Body of pancreas (tissue), 4 donors: ENCODE data around the gene PPP2R3B.

ENCODE experiments used
- POLR2A ChIP-seq, 3 donors: fragments of 450-650 bp; IDR thresholded peaks; one replicate each; pipeline ENCODE4 v1.6.1; 2016; ENCODE audit warnings: antibody characterized with exemption in 3 of 3, mild to moderate bottlenecking in 2 of 3
- TF ChIP-seq, protein P1 (sequence below), 7 experiments: fragments of 450-650 bp in 4 of 7; fragments of 200-600 bp in 3 of 7; sonication (generic) in 3 of 7; IDR thresholded peaks; one replicate each; pipeline ENCODE4 v1.5.1; 2016 to 2019; ENCODE audit warnings: antibody characterized with exemption in 7 of 7

GRCh38 chrX:394830-395229 is 8.1 kb upstream of the PPP2R3B start:
- TF ChIP-seq, protein P1, sequence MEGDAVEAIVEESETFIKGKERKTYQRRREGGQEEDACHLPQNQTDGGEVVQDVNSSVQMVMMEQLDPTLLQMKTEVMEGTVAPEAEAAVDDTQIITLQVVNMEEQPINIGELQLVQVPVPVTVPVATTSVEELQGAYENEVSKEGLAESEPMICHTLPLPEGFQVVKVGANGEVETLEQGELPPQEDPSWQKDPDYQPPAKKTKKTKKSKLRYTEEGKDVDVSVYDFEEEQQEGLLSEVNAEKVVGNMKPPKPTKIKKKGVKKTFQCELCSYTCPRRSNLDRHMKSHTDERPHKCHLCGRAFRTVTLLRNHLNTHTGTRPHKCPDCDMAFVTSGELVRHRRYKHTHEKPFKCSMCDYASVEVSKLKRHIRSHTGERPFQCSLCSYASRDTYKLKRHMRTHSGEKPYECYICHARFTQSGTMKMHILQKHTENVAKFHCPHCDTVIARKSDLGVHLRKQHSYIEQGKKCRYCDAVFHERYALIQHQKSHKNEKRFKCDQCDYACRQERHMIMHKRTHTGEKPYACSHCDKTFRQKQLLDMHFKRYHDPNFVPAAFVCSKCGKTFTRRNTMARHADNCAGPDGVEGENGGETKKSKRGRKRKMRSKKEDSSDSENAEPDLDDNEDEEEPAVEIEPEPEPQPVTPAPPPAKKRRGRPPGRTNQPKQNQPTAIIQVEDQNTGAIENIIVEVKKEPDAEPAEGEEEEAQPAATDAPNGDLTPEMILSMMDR (IDR thresholded peaks at IDR 0.05): no peak
- TF ChIP-seq POLR2A (IDR thresholded peaks at IDR 0.05): no peak
